Spinal cord (tissue), 10 donors: ENCODE results near the gene B4GALNT3. TPM values are rescaled to one million over a fixed set of nuclear protein-coding genes. Genes with fewer than 3 reads are reported as not detected.

Experiments used
- DNase-seq, 6 donors: peaks; one replicate each; pipeline versions ENCODE4 v3.0.0 to v3.0.0-alpha.2; 2013 to 2015; ENCODE audit warnings: low spot score in 6 of 6, low read depth in 4 of 6
- H3K27ac ChIP-seq: one replicate; pipeline ENCODE4 v1.5.1; 2013; ENCODE audit warnings: low read depth, low read length, control low read depth
- H3K27me3 ChIP-seq: one replicate; pipeline ENCODE4 v1.6.1; 2013; ENCODE audit warnings: low read length; ENCODE audit not compliant: control insufficient read depth, insufficient read depth
- H3K36me3 ChIP-seq: one replicate; pipeline ENCODE4 v1.6.1; 2013; ENCODE audit warnings: low read length; ENCODE audit not compliant: control insufficient read depth, insufficient read depth
- H3K4me1 ChIP-seq: one replicate; pipeline ENCODE4 v1.6.1; 2013; ENCODE audit warnings: low read length; ENCODE audit not compliant: control insufficient read depth, insufficient read depth
- H3K4me3 ChIP-seq: one replicate; pipeline ENCODE4 v1.5.1; 2013; ENCODE audit warnings: low read depth, low read length, control low read depth
- H3K9me3 ChIP-seq: one replicate; pipeline ENCODE4 v1.6.1; 2013; ENCODE audit warnings: low read length; ENCODE audit not compliant: control insufficient read depth, insufficient read depth
- whole genome bisulfite sequencing: methylation state at CpG from one replicate; pipeline ENCODE4 v1.1.5; 2013; ENCODE audit warnings: missing lambda C conversion rate; ENCODE audit not compliant: insufficient coverage; 5-methylcytosine and 5-hydroxymethylcytosine counted together
- polyA plus RNA-seq, 2 donors: library from polyadenylated mRNA; unstranded; fragments of 120-200 nt; gene quantifications; one replicate each; pipeline ENCODE4 v1.2.1, GENCODE V29; 2013; ENCODE audit not compliant: insufficient read length in 2 of 2
- total RNA-seq, 2 donors: library from RNA; depleted of rRNA in 1 of 2; stranded (reverse); fragments of 120-200 nt in 1 of 2; fragments of >200 nt in 1 of 2; gene quantifications; one replicate each; pipeline versions ENCODE4 v1.2.3 to v1.2.4, GENCODE V29; 2013 to 2014
- donor health status: healthy.

Gene B4GALNT3
- total and polyA plus RNA-seq, 4 donors, result 3.2 to 7.2 (median 3.9) TPM

DNA sequence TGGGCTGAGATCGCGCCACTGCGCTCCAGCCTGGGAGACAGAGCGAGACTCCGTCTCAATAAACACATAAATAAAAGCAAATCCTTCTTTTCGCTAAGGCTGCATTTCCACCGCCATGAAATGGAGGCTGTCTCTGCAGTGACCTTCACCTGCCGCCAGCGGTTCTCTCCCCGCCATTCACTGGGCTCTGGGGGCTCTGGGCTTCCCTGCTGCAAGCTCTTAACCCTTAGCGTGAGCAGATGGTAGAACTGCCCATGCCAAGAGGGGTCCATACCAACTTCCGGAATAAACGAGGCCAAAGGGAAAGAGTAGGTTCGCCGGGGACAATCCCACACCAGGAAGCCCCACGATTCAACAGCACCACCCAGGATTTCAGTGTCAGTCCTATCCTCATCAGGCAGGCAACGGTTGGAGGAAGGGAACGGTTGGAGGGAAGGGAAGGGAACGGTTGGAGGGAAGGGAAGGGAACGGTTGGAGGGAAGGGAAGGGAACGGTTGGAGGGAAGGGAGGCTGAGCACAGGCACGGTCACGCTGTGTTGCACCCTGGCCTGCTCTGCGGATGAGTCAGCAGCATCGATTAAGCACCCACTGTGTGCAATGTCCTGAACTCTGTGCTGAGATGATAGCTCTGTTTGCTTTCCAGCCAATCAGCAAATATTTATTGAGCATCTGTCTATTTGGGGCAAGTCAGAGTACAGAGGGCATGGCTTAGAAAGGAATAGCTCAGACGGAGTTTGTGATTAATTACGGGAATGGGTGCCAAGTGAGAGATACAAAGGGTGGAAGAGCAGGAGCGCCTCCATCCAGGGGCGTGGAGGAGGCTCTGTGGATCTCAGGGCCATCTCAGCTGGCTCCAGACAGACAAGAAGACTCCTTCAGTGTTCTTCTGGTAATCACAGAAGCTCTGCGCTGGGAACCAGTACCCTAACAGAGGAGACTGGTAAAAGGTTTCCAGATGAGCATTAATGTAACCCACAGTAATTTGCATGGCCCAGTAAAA, 125.6 kb downstream of the B4GALNT3 start:
- no peak overlapping the region for H3K4me3 ChIP-seq
- H3K9me3 ChIP-seq, result peaks cover 2% of the 10 kb centered on the region
- no peaks in the 10 kb centered on the region for H3K36me3 ChIP-seq
- no peaks in the 10 kb centered on the region for H3K4me1 ChIP-seq
- DNase-seq, result no peak
- H3K27me3 ChIP-seq, result no peaks in the 10 kb centered on the region
- H3K27ac ChIP-seq, result no peak overlapping the region
- WGBS, result 90% methylated on average over 22 of the region's 30 CpGs

DNA sequence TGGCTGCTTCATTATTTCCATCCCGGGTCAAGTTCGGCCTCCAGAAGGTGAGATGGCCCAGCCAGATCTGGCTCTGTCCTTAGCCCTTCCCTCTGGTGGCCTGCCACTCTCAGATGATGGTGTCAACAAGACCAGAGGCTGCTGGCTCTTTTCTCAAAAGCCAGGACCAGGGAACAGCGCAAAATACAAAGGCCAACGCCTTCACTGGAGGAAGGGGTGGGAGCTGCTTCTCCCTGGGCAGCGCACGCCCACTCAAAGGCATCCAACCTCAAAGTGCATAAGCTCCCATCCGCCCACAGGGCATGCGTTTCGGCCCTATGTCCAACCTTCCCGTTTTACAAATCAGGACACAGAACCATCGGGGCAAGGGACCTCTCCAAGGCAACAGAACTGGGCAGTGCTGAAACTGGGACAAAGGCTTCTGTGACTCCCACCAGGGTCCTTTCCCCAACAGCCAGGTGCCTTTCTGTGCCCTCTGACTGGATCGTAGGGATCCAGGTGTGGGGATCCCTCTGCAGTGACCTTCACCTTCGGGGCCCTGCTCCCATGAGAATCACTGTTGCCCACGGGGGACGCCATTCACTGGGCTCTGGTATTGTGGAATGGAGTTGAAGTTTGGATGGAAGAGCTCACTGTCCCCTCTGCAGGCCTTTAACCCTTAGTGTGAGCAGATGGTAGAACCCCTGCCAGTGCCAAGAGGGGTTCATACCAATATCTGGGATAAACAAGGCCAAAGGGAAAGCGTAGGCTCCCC, 126.8 kb downstream of the B4GALNT3 start:
- H3K4me1 ChIP-seq, result peaks cover 4% of the 10 kb centered on the region
- H3K27me3 ChIP-seq, result no peaks in the 10 kb centered on the region
- WGBS, result 96% methylated on average over 13 of the region's 16 CpGs
- peaks cover 2% of the 10 kb centered on the region for H3K9me3 ChIP-seq
- no peaks in the 10 kb centered on the region for H3K36me3 ChIP-seq
- no peak for DNase-seq
- no peak overlapping the region for H3K27ac ChIP-seq
- H3K4me3 ChIP-seq, result no peak overlapping the region

DNA sequence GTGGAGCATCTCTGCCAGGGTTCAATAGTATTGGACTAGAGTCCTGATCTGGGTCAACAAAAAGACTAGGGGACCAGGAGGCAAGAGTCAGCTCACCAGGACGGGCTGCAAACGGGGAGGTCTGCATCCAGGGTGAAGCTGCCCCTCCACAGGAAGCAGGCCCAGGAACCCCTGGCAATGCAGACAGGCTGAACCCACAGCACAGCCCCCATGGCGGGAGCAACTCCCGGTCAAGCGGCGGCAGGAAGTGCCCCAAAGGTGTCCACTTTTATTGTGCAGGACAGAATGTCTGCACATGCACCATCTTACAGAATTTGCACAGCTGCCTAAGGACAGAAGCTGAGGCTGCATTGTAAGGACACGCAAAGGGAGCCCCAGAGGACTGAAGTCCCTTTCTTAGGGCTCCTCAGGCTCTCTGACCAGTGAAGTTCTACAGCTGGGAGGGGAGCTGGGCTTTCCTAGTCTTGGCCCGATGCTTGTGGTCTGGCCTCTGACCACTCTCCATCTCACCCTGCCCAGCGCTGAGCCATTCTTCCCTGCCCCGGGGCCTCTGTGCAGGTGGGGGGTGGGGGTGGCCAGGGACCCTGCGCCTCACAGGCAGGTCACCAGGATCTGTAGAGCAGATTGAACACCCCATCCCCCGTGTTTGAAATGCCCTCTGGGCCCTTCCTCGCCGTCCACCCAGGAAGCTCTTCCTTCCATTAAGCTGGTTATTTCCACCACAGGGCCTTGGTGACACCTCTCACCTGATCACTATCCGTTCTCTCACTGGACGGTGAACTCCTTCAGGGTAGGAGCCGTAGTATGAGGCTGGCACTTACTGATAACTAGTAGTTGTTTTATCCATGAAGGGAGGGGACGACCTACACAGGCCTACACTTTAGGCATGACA, 127.6 kb downstream of the B4GALNT3 start:
- Histone ChIP-seq H3K4me3 (no peak overlapping the region), H3K9me3 (peaks cover 2% of the 10 kb centered on the region), H3K36me3 (no peaks in the 10 kb centered on the region), H3K27ac (no peak overlapping the region), H3K27me3 (no peaks in the 10 kb centered on the region), H3K4me1 (peaks cover 9% of the 10 kb centered on the region)
- no peak for DNase-seq
- 81% methylated on average over 13 of the region's 18 CpGs for WGBS

DNA sequence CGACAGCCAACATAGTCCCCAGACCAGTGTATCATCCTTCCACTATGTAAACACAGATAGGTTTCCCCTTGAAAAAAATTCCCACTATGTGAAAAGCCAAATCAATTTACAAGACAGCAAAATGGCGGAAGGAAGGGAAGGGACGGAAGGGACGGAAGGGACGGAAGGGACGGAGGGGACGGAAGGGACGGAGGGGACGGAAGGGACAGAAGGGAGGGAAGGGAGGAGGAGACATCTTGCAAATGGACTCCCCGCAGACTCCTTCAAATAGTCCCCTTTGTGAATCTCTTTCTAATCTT, 128.2 kb downstream of the B4GALNT3 start:
- no peaks in the 10 kb centered on the region for H3K27me3 ChIP-seq
- peaks cover 2% of the 10 kb centered on the region for H3K9me3 ChIP-seq
- WGBS, result 97% methylated on average over 6 of the region's 10 CpGs
- no peaks in the 10 kb centered on the region for H3K36me3 ChIP-seq
- no peak overlapping the region for H3K27ac ChIP-seq
- no peak for DNase-seq
- H3K4me3 ChIP-seq, result no peak overlapping the region
- H3K4me1 ChIP-seq, result peaks cover 9% of the 10 kb centered on the region

DNA sequence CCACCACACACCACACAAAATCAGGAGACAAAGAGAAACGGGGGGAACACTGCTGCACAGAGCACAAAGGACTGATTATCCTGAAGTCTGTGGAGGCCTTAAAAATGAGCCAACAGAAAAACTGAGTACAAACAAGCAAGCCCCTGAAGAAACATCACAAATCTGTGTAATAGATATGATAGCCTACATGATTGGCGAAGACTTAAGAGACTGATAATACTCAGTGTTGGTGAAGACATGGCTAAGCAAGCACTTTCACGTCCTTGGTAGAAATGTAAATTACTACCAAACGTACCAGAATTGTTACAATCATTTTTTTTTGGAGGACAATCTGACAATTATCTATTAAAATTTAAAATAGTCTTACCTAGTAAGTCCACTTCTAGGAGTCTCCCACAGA, 128.9 kb downstream of the B4GALNT3 start:
- H3K4me3 ChIP-seq, result no peak overlapping the region
- H3K36me3 ChIP-seq, result no peaks in the 10 kb centered on the region
- H3K27ac ChIP-seq, result no peak overlapping the region
- no peaks in the 10 kb centered on the region for H3K27me3 ChIP-seq
- peaks cover 9% of the 10 kb centered on the region for H3K4me1 ChIP-seq
- peaks cover 2% of the 10 kb centered on the region for H3K9me3 ChIP-seq
- no peak for DNase-seq
- no CpG with 5 or more reads among the region's 4 CpGs for WGBS

DNA sequence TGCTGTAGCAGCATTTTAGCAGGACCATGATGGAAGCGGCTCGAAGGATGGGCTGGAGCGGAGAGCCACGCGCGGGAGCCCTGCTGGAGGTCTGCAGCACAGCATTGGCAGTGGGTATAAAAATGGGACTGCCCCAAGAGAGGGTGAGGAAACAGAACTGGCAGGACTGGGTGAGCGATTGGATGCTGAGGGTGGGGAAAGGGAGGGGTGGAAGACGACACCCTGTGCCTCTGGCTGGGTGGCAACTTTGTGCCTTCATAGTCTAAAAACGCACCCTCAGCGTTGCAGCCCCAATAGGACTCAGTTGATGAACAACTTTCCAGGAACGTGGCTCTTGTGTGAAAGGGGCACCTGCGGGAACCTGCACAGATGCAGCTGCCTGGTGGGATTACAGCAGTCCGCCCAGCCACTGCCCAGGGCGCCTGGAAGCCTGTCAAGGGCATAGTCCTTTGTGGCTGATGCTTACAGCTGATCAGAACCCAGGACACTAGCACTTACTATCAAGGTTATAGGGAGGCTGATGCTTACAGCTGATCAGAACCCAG, 130.5 kb downstream of the B4GALNT3 start:
- WGBS, result 80% methylated on average over 13 of the region's 14 CpGs
- Histone ChIP-seq H3K27me3 (no peaks in the 10 kb centered on the region), H3K27ac (no peak overlapping the region), H3K36me3 (no peaks in the 10 kb centered on the region), H3K9me3 (peaks cover 2% of the 10 kb centered on the region), H3K4me3 (no peak overlapping the region), H3K4me1 (peaks cover 9% of the 10 kb centered on the region)
- no peak for DNase-seq

DNA sequence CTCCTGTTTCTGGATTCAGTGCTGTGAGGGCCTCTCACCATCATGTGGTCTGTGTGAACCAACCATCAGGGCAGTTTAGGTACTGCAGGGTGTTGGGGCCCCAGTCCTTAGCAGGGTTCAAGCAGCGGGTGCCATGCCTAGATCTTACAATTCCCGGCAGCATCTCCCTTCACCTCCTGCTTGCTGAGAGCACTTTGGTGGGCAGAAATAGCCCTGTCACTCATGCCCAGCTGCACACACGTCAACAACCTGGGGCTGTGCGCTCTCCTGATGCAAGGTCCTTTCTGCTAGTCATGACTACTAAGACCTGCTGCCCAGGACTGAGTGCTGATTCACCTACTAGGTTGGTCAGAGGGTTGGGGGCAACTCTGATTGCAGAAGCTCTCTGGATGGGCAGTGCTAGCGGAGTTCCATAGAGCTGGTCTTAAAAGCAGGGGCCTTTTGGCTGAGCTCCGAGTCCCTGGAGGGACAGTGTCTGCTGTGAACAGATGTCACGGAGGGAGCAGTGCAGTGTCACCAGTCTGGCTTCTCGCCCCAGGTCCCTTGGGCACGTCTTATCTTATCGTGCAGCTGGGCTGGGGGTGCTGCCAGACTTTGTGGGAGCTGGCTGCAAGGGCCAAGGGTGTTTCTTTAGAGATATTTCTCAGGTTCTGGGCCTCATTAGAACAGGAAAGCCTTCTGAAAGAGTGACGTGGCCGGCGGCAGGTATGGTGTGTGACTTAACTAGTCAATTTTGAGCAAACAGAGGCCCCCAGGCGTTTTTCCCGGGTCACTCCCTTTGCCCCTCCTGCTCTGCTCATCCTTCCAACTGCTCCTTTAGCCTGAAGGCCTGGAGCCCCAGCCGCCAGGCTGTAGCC, 131.7 kb downstream of the B4GALNT3 start:
- WGBS, result 54% methylated on average over 16 of the region's 16 CpGs
- Histone ChIP-seq H3K4me3 (no peak overlapping the region), H3K27me3 (no peaks in the 10 kb centered on the region), H3K9me3 (peaks cover 2% of the 10 kb centered on the region), H3K4me1 (peaks cover 9% of the 10 kb centered on the region), H3K27ac (no peak overlapping the region), H3K36me3 (no peaks in the 10 kb centered on the region)
- peak in 1 of 6 donors; percentile 31 for DNase-seq

DNA sequence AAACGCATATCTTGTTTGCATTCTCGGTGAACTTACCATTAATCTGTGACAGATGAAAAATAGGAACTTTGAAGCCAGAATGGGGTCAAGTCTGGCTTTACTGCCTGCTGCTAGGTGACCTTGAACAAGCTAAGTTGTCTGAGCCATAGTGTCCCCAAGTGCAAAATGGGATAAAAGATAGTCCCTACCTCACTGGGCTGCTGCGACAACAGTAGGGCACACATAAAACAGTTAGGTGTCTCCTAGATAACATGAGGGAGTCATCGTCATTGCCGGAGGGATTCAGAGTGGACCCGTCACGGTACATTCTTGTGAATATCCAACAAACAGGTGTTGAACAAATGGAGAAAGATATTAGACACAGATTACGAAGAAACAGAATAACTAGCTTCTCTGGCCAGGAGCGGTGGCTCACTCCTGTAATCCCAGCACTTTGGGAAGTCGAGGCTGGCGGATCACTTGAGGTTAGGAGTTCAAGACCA, 132.3 kb downstream of the B4GALNT3 start:
- H3K4me1 ChIP-seq, result peaks cover 9% of the 10 kb centered on the region
- no peak overlapping the region for H3K27ac ChIP-seq
- H3K27me3 ChIP-seq, result no peaks in the 10 kb centered on the region
- H3K9me3 ChIP-seq, result peaks cover 2% of the 10 kb centered on the region
- DNase-seq, result no peak
- no peak overlapping the region for H3K4me3 ChIP-seq
- H3K36me3 ChIP-seq, result no peaks in the 10 kb centered on the region
- 77% methylated on average over 7 of the region's 11 CpGs for WGBS
